Measurements from ENCODE around the gene MRPS34.
A peak's percentile ranks its signal among the peaks of the same experiment; 100 is the strongest.
"Not testable (repeated sequence)": the region's sequence is repeated elsewhere in the genome, so short reads cannot be mapped to it uniquely, and the experiment has no call there.

The MRPS34 gene

GRCh38 chr16:1743376-1744337, 29.3 kb downstream of the MRPS34 start:
- DNase-seq, result no peak
- intact Hi-C loops (cut with DNase I), result no loop called here

- intact Hi-C loops (cut with DNase I), result no loop called here
- DNase-seq, result no peak
Observed at GRCh38 chr16:1741553-1742165, 31.3 kb downstream of the MRPS34 start.

- DNase-seq, result no peak
- intact Hi-C loops (cut with DNase I), result no loop called here
Observed at GRCh38 chr16:1740781-1741490, 32.0 kb downstream of the MRPS34 start.

- intact Hi-C loops (cut with DNase I), result no loop called here
Observed at GRCh38 chr16:1740234-1740633, 32.7 kb downstream of the MRPS34 start.

GRCh38 chr16:1734816-1735215, 38.1 kb downstream of the MRPS34 start:
- intact Hi-C loops (cut with DNase I), result no loop called here

More at GRCh38 chr16:1740234-1740633, 32.7 kb downstream of the MRPS34 start:
- no peak for DNase-seq

GRCh38 chr16:1734123-1734522, 38.8 kb downstream of the MRPS34 start:
- DNase-seq, result no peak
- intact Hi-C loops (cut with DNase I), result no loop called here

More at GRCh38 chr16:1734816-1735215, 38.1 kb downstream of the MRPS34 start:
- no peak for DNase-seq

GRCh38 chr16:1732551-1732987, 40.4 kb downstream of the MRPS34 start:
- DNase-seq, result peak in 16 of 42 donors; percentile 17 to 56 (median 30)
- intact Hi-C loops (cut with DNase I), result not testable (repeated sequence)

- intact Hi-C loops (cut with DNase I), result no loop called here
Observed at GRCh38 chr16:1732071-1732470, 40.9 kb downstream of the MRPS34 start.

GRCh38 chr16:1731603-1732002, 41.3 kb downstream of the MRPS34 start:
- intact Hi-C loops (cut with DNase I), result no loop called here
- no peak for DNase-seq

More at GRCh38 chr16:1732071-1732470, 40.9 kb downstream of the MRPS34 start:
- no peak for DNase-seq

- intact Hi-C loops (cut with DNase I), result no loop called here
- DNase-seq, result peak in 9 of 42 donors; percentile 33 to 61 (median 49)
Observed at GRCh38 chr16:1731073-1731472, 41.9 kb downstream of the MRPS34 start.

GRCh38 chr16:1729445-1729844, 43.5 kb downstream of the MRPS34 start:
- intact Hi-C loops (cut with DNase I), result no loop called here
- DNase-seq, result no peak

- no peak for DNase-seq
- intact Hi-C loops (cut with DNase I), result no loop called here
Observed at GRCh38 chr16:1729026-1729425, 43.9 kb downstream of the MRPS34 start.

- no peak for DNase-seq
- intact Hi-C loops (cut with DNase I), result no loop called here
Observed at GRCh38 chr16:1727651-1728624, 45.0 kb downstream of the MRPS34 start.

- DNase-seq, result no peak
- intact Hi-C loops (cut with DNase I), result no loop called here
Observed at GRCh38 chr16:1726661-1727502, 46.1 kb downstream of the MRPS34 start.

GRCh38 chr16:1724491-1724890, 48.4 kb downstream of the MRPS34 start:
- intact Hi-C loops (cut with DNase I), result no loop called here
- no peak for DNase-seq

GRCh38 chr16:1723450-1724147, 49.3 kb downstream of the MRPS34 start:
- intact Hi-C loops (cut with DNase I), result no loop called here
- peak in 32 of 42 donors; percentile 31 to 86 (median 63) for DNase-seq
